H9 (cell line): ENCODE measurements around the gene LEMD3. TPM values are rescaled to one million over a fixed set of nuclear protein-coding genes. Genes with fewer than 3 reads are reported as not detected.

Source experiments
- DNase-seq: peaks from one replicate; pipeline ENCODE4 v3.0.0-alpha.2; 2017
- H2AFZ ChIP-seq: one replicate; pipeline ENCODE4 v1.6.1; 2013; ENCODE audit warnings: mild to moderate bottlenecking, low read length, control low read depth, moderate library complexity
- H2AK5ac ChIP-seq: 2 replicates; pipeline ENCODE4 v1.6.1; 2013; ENCODE audit warnings: low read length, control low read depth, mixed read lengths; ENCODE audit not compliant: insufficient read length
- H2BK120ac ChIP-seq: one replicate; pipeline ENCODE4 v1.6.1; 2013; ENCODE audit warnings: low read depth, mild to moderate bottlenecking, low read length, control low read depth, inconsistent platforms; ENCODE audit not compliant: poor library complexity, severe bottlenecking
- H2BK12ac ChIP-seq: 2 replicates; pipeline ENCODE4 v1.6.1; 2013; ENCODE audit warnings: low read length, control low read depth, mixed read lengths, low read depth; ENCODE audit not compliant: insufficient read length
- H2BK15ac ChIP-seq: 2 replicates; pipeline ENCODE4 v1.6.1; 2013; ENCODE audit warnings: low read depth, low read length, control low read depth
- H2BK20ac ChIP-seq: one replicate; pipeline ENCODE4 v1.6.1; 2013; ENCODE audit warnings: low read depth, mild to moderate bottlenecking, low read length, control low read depth, inconsistent platforms; ENCODE audit not compliant: poor library complexity, severe bottlenecking
- H2BK5ac ChIP-seq: 2 replicates; pipeline ENCODE4 v1.6.1; 2013; ENCODE audit warnings: low read length, control low read depth, mixed read lengths; ENCODE audit not compliant: insufficient read length
- H3K14ac ChIP-seq: 2 replicates; pipeline ENCODE4 v1.6.1; 2013; ENCODE audit warnings: low read length, control low read depth; ENCODE audit not compliant: insufficient read depth
- H3K18ac ChIP-seq: 2 replicates; pipeline ENCODE4 v1.6.1; 2013; ENCODE audit warnings: low read depth, mild to moderate bottlenecking, mixed read lengths, low read length, control low read depth; ENCODE audit not compliant: insufficient read length
- H3K23ac ChIP-seq: 2 replicates; pipeline ENCODE4 v1.6.1; 2013; ENCODE audit warnings: low read length, control low read depth, mixed read lengths, low read depth; ENCODE audit not compliant: insufficient read length
- H3K23me2 ChIP-seq: 2 replicates; pipeline ENCODE4 v1.6.1; 2013; ENCODE audit warnings: low read depth, mild to moderate bottlenecking, mixed read lengths, low read length, control low read depth; ENCODE audit not compliant: insufficient read length, poor library complexity, severe bottlenecking
- H3K27ac ChIP-seq: 2 replicates; pipeline ENCODE4 v1.5.1; 2013; ENCODE audit warnings: low read length, control low read depth, mixed read lengths, low read depth; ENCODE audit not compliant: insufficient read length
- H3K27me3 ChIP-seq: 2 replicates; pipeline ENCODE4 v1.6.1; 2013; ENCODE audit warnings: low read length, control low read depth, inconsistent platforms; ENCODE audit not compliant: insufficient read depth
- H3K4ac ChIP-seq: 2 replicates; pipeline ENCODE4 v1.6.1; 2013; ENCODE audit warnings: low read depth, mild to moderate bottlenecking, control low read depth, inconsistent platforms, low read length, moderate library complexity
- H3K4me1 ChIP-seq: 2 replicates; pipeline ENCODE4 v1.6.1; 2013; ENCODE audit warnings: low read length, control low read depth, inconsistent platforms; ENCODE audit not compliant: insufficient read depth
- H3K4me2 ChIP-seq: 2 replicates; pipeline ENCODE4 v1.6.1; 2013; ENCODE audit warnings: low read length, control low read depth, mixed read lengths; ENCODE audit not compliant: insufficient read length, insufficient read depth
- H3K56ac ChIP-seq: 2 replicates; pipeline ENCODE4 v1.6.1; 2013; ENCODE audit warnings: low read depth, mild to moderate bottlenecking, mixed read lengths, low read length, control low read depth; ENCODE audit not compliant: insufficient read length
- H3K79me1 ChIP-seq: 2 replicates; pipeline ENCODE4 v1.6.1; 2013; ENCODE audit warnings: low read depth, mild to moderate bottlenecking, moderate library complexity, low read length, control low read depth, inconsistent platforms; ENCODE audit not compliant: insufficient read depth, poor library complexity, severe bottlenecking
- H3K79me2 ChIP-seq: 2 replicates; pipeline ENCODE4 v1.6.1; 2013; ENCODE audit warnings: low read length, control low read depth, inconsistent platforms; ENCODE audit not compliant: insufficient read depth
- H3K9ac ChIP-seq: 2 replicates; pipeline ENCODE4 v1.6.1; 2013; ENCODE audit warnings: low read length, control low read depth, mixed read lengths; ENCODE audit not compliant: insufficient read length; ENCODE audit errors: extremely low read depth
- H3K9me3 ChIP-seq: one replicate; pipeline ENCODE4 v1.6.1; 2013; ENCODE audit warnings: low read depth, low read length, inconsistent platforms; ENCODE audit not compliant: control insufficient read depth
- H3T11ph ChIP-seq: one replicate; pipeline ENCODE4 v1.6.1; 2013; ENCODE audit warnings: mild to moderate bottlenecking, low read length, control low read depth, inconsistent platforms
- H4K20me1 ChIP-seq: one replicate; pipeline ENCODE4 v1.6.1; 2013; ENCODE audit not compliant: control insufficient read depth, insufficient read length, insufficient read depth
- H4K5ac ChIP-seq: 2 replicates; pipeline ENCODE4 v1.6.1; 2013; ENCODE audit warnings: low read depth, mild to moderate bottlenecking, mixed read lengths, low read length, control low read depth; ENCODE audit not compliant: insufficient read length
- H4K8ac ChIP-seq: replicated peaks from 2 replicates; pipeline ENCODE4 v1.6.1; 2013; ENCODE audit warnings: low read length, control low read depth, mixed read lengths, low read depth; ENCODE audit not compliant: insufficient read length
- H4K91ac ChIP-seq: 2 replicates; pipeline ENCODE4 v1.6.1; 2013; ENCODE audit warnings: low read depth, mild to moderate bottlenecking, moderate library complexity, mixed read lengths, low read length, control low read depth; ENCODE audit not compliant: insufficient read length
- H3K27ac Mint-ChIP-seq, 3 experiments: 2 replicates in 2 of 3; 3 replicates in 1 of 3; pipeline ENCODE4 v1.8.0; 2020 to 2021; ENCODE audit warnings: mixed read lengths in 3 of 3, mild to moderate bottlenecking in 1 of 3, moderate library complexity in 1 of 3
- H3K27me3 Mint-ChIP-seq: 2 replicates; pipeline ENCODE4 v1.8.0; 2021; ENCODE audit warnings: low read depth, mild to moderate bottlenecking, moderate library complexity, mixed read lengths
- H3K36me3 Mint-ChIP-seq, 3 experiments: 2 replicates in 2 of 3; 3 replicates in 1 of 3; pipeline ENCODE4 v1.8.0; 2020 to 2021; ENCODE audit warnings: low read depth in 3 of 3, mixed read lengths in 3 of 3; ENCODE audit not compliant: insufficient read depth in 1 of 3
- H3K4me1 Mint-ChIP-seq, 2 experiments: 2 replicates each; pipeline ENCODE4 v1.8.0; 2020; ENCODE audit warnings: mixed read lengths in 2 of 2
- H3K4me3 Mint-ChIP-seq, 2 experiments: 2 replicates in 1 of 2; 3 replicates in 1 of 2; pipeline ENCODE4 v1.8.0; 2020 to 2021; ENCODE audit warnings: mild to moderate bottlenecking in 2 of 2, mixed read lengths in 2 of 2, moderate library complexity in 1 of 2
- H3K9me3 Mint-ChIP-seq, 2 experiments: 2 replicates in 1 of 2; 3 replicates in 1 of 2; pipeline ENCODE4 v1.8.0; 2020; ENCODE audit warnings: mild to moderate bottlenecking in 2 of 2, mixed read lengths in 2 of 2, moderate library complexity in 1 of 2
- CTCF ChIP-seq: fragments of 200-600 bp; sonication (generic); conservative IDR thresholded peaks from 3 replicates; pipeline ENCODE4 v1.8.0; 2021; ENCODE audit warnings: antibody characterized with exemption, mild to moderate bottlenecking
- WGBS: extraction: QIAGEN DNeasy Blood & Tissue Kit; methylation state at CpG from one replicate; pipeline ENCODE4 v1.1.7; 2013; ENCODE audit warnings: missing lambda C conversion rate, low lambda C conversion rate, mixed read lengths; ENCODE audit not compliant: insufficient read length; ENCODE audit errors: extremely low coverage; 5-methylcytosine and 5-hydroxymethylcytosine counted together
- total RNA-seq: library from RNA; stranded (reverse); gene quantifications from 2 replicates; pipeline ENCODE4 v1.2.1, GENCODE V29; 2021

Gene LEMD3
- total RNA-seq, 1 experiment from 2014 or later = 38.1 TPM

- Mint-ChIP-seq H3K9me3 (peaks cover 3 to 4% of the 10 kb centered on the region in 2 experiments; a peak in 3 of 5 replicates), H3K27me3 (no peaks in the 10 kb centered on the region), H3K36me3 (peaks cover 10 to 12% (median 10%) of the 10 kb centered on the region in 3 experiments; a peak in 5 of 7 replicates), H3K4me1 (peaks cover 27 to 31% of the 10 kb centered on the region in 2 experiments), H3K4me3 (no peak overlapping the region), H3K27ac (no peak overlapping the region)
- Histone ChIP-seq H3K18ac (no peak overlapping the region), H3K23me2 (no peaks in the 10 kb centered on the region), H3T11ph (no peak overlapping the region), H4K20me1 (no peaks in the 10 kb centered on the region), H3K27ac (no peak overlapping the region), H3K9ac (no peak overlapping the region), H3K79me2 (peaks cover 10% of the 10 kb centered on the region; the same call in 1 of the 2 replicates), H2BK120ac (no peak overlapping the region), H3K23ac (no peak overlapping the region), H3K14ac (no peak overlapping the region), H3K79me1 (peaks cover 4% of the 10 kb centered on the region), H3K4me1 (peaks cover 3% of the 10 kb centered on the region; the same call in 1 of the 2 replicates), H2AFZ (no peak overlapping the region), H3K9me3 (no peaks in the 10 kb centered on the region), H2AK5ac (no peak overlapping the region), H4K5ac (no peak overlapping the region), H2BK15ac (no peak overlapping the region), H3K27me3 (no peaks in the 10 kb centered on the region), H2BK12ac (no peak overlapping the region), H4K8ac (no peak overlapping the region), H2BK20ac (no peak overlapping the region), H3K56ac (no peak overlapping the region), H4K91ac (no peak overlapping the region), H2BK5ac (no peak overlapping the region), H3K4me2 (no peak overlapping the region), H3K4ac (no peak overlapping the region)
- WGBS = no CpG with 5 or more reads among the region's 6 CpGs
- no peak for TF ChIP-seq CTCF
- DNase-seq = no peak
Measured at GRCh38 chr12:65200007-65200665, 30.8 kb downstream of the LEMD3 start.
